CD4-positive, alpha-beta T cell treated with Interleukin-6 at 100 ng/mL for 8 hours (primary cell): ENCODE results near the gene OGT.
"Not testable (repeated sequence)": the region's sequence is repeated elsewhere in the genome, so short reads cannot be mapped to it uniquely, and the experiment has no call there.

Experiments used
- DNase-seq: peaks from one replicate; pipeline ENCODE4 v3.0.0-alpha.2; 2020; ENCODE audit warnings: mixed read lengths, low spot score

The OGT gene

GRCh38 chrX:71540801-71541200 lies 7.9 kb downstream of the OGT start:
- no peak for DNase-seq

- DNase-seq = no peak
Observed at GRCh38 chrX:71541210-71542022, 8.5 kb downstream of the OGT start.

- no peak for DNase-seq
Observed at GRCh38 chrX:71542411-71542810, 9.5 kb downstream of the OGT start.

GRCh38 chrX:71542825-71543224 lies 9.9 kb downstream of the OGT start:
- no peak for DNase-seq

- no peak for DNase-seq
Observed at GRCh38 chrX:71543316-71543715, 10.4 kb downstream of the OGT start.

GRCh38 chrX:71545364-71545763 lies 12.5 kb downstream of the OGT start:
- no peak for DNase-seq

GRCh38 chrX:71546879-71547278 lies 14.0 kb downstream of the OGT start:
- no peak for DNase-seq

GRCh38 chrX:71547339-71547738 lies 14.4 kb downstream of the OGT start:
- no peak for DNase-seq

GRCh38 chrX:71549986-71550385 lies 17.1 kb downstream of the OGT start:
- DNase-seq = no peak

GRCh38 chrX:71550578-71550977 lies 17.7 kb downstream of the OGT start:
- DNase-seq = no peak

- DNase-seq = no peak
Observed at GRCh38 chrX:71556036-71556435, 23.1 kb downstream of the OGT start.

- no peak for DNase-seq
Observed at GRCh38 chrX:71558920-71559319, 26.0 kb downstream of the OGT start.

GRCh38 chrX:71559773-71560172 lies 26.9 kb downstream of the OGT start:
- DNase-seq = not testable (repeated sequence)

- no peak for DNase-seq
Observed at GRCh38 chrX:71563921-71564320, 31.0 kb downstream of the OGT start.

- no peak for DNase-seq
Observed at GRCh38 chrX:71565474-71566041, 32.7 kb downstream of the OGT start.

- DNase-seq = not testable (repeated sequence)
Observed at GRCh38 chrX:71571390-71571789, 38.5 kb downstream of the OGT start.

GRCh38 chrX:71573590-71573989 lies 40.7 kb downstream of the OGT start:
- DNase-seq = no peak

- DNase-seq = no peak
Observed at GRCh38 chrX:71577682-71578081, 44.8 kb downstream of the OGT start.

- DNase-seq = no peak
Observed at GRCh38 chrX:71578253-71579135, 45.6 kb downstream of the OGT start, which contains the start of gene GCNA. Gene GCNA (plus strand): TSS chrX:71578437. CDS start chrX:71580822, 2,385 bp downstream.

- no peak for DNase-seq
Observed at GRCh38 chrX:71579136-71579989, 46.5 kb downstream of the OGT start.

- DNase-seq = no peak
Observed at GRCh38 chrX:71579990-71580380, 47.1 kb downstream of the OGT start.

GRCh38 chrX:71581210-71581609 lies 48.3 kb downstream of the OGT start:
- DNase-seq = no peak
